Caco-2 (cell line): ENCODE data around the gene SCN8A. TPM values are rescaled to one million over a fixed set of nuclear protein-coding genes. Genes with fewer than 3 reads are reported as not detected.

Experiments used
- BruUV-seq: library from RNA; stranded (reverse); fragments of 400-500 nt; replicated peaks from 2 replicates; lab custom pipeline; 2021; lab: Mats Ljungman, UMichigan
- CTCF ChIA-PET: fragments of 300-600 bp; sonication (Branson Sonifier 250); formaldehyde crosslinking; loops from one replicate; lab custom pipeline; 2022; ENCODE audit warnings: antibody characterized with exemption; lab: Charles Lee
- POLR2A ChIA-PET: fragments of 300-600 bp; sonication (Branson Sonifier 250); formaldehyde crosslinking; loops from one replicate; lab custom pipeline; 2022; ENCODE audit warnings: antibody characterized with exemption; lab: Charles Lee
- DNase-seq, 2 experiments: peaks; one replicate each; pipeline versions ENCODE4 v3.0.0 to v3.0.0-alpha.2; 2020 to 2022
- H3K27me3 ChIP-seq: replicated peaks from 2 replicates; pipeline ENCODE4 v1.6.0; 2011; ENCODE audit warnings: low read length; ENCODE audit not compliant: control insufficient read depth, insufficient read depth
- H3K36me3 ChIP-seq: 2 replicates; pipeline ENCODE4 v1.5.1; 2011; ENCODE audit warnings: low read length; ENCODE audit not compliant: control insufficient read depth, insufficient read depth
- H3K4me1 ChIP-seq: fragments of 250-450 bp; sonication (Bioruptor Pico); 2 replicates; pipeline ENCODE4 v1.5.1; 2020; ENCODE audit warnings: mild to moderate bottlenecking
- H3K4me3 ChIP-seq: 2 replicates; pipeline ENCODE4 v1.5.1; 2011; ENCODE audit warnings: low read depth, mild to moderate bottlenecking, control low read depth, low read length
- H3K9me3 ChIP-seq: fragments of 250-450 bp; sonication (Bioruptor Pico); 2 replicates; pipeline ENCODE4 v1.5.1; 2020; ENCODE audit warnings: mild to moderate bottlenecking, moderate library complexity
- H3K27ac Mint-ChIP-seq: one replicate; pipeline ENCODE4 v1.8.0; 2022; ENCODE audit warnings: mixed read lengths; ENCODE audit not compliant: unreplicated experiment
- H3K27me3 Mint-ChIP-seq: one replicate; pipeline ENCODE4 v1.8.0; 2022; ENCODE audit warnings: mixed read lengths; ENCODE audit not compliant: insufficient read depth, unreplicated experiment
- H3K36me3 Mint-ChIP-seq: one replicate; pipeline ENCODE4 v1.8.0; 2022; ENCODE audit warnings: mild to moderate bottlenecking, mixed read lengths; ENCODE audit not compliant: insufficient read depth, unreplicated experiment
- H3K4me1 Mint-ChIP-seq: one replicate; pipeline ENCODE4 v1.8.0; 2022; ENCODE audit warnings: low read depth, mixed read lengths; ENCODE audit not compliant: unreplicated experiment
- H3K4me3 Mint-ChIP-seq: one replicate; pipeline ENCODE4 v1.8.0; 2022; ENCODE audit warnings: mild to moderate bottlenecking, moderate library complexity, mixed read lengths; ENCODE audit not compliant: unreplicated experiment
- H3K9me3 Mint-ChIP-seq: one replicate; pipeline ENCODE4 v1.8.0; 2022; ENCODE audit warnings: mixed read lengths; ENCODE audit not compliant: unreplicated experiment
- CTCF ChIP-seq, 2 experiments: fragments of 200-600 bp in 1 of 2; IDR thresholded peaks; 1 replicate in 1 of 2; 2 replicates in 1 of 2; pipeline versions ENCODE4 v1.5.1 to v1.8.0; 2011 to 2022; ENCODE audit warnings: antibody characterized with exemption in 1 of 2, control low read depth in 1 of 2, inconsistent platforms in 1 of 2, low read depth in 1 of 2, low read length in 1 of 2, mild to moderate bottlenecking in 1 of 2, moderate library complexity in 1 of 2; ENCODE audit not compliant: insufficient read depth in 1 of 2, severe bottlenecking in 1 of 2, unreplicated experiment in 1 of 2
- intact Hi-C: fragments of 100-400 bp; cut with micrococcal nuclease; formaldehyde crosslinking; loops from one replicate; pipeline ENCODE4 v1.10.0; 2022; ENCODE audit not compliant: unreplicated experiment
- total RNA-seq: library from RNA; stranded (reverse); gene quantifications from 2 replicates; pipeline ENCODE4 v1.2.3, GENCODE V29; 2022

Gene SCN8A
- total RNA-seq, 1 experiment from 2014 or later: 16.5 TPM

- ChIA-PET CTCF (interaction anchor here (1.5 kb wide), 1 partner anchor 257 kb away, joined by 3 read pairs; no protein-coding TSS in a partner anchor), POLR2A (no interaction called here)
- intact Hi-C loops: loop anchor here (1.0 to 5.0 kb wide), 4 partner anchors 51 to 257 kb away; no protein-coding TSS in a partner anchor
- no peaks in the 10 kb centered on the region for H3K27me3 ChIP-seq
- H3K4me1 ChIP-seq: 0 out of 2 replicates have a peak, but pooled peaks cover 4% of the 10 kb centered on the region
- H3K9me3 ChIP-seq: no peaks in the 10 kb centered on the region
- no peaks in the 10 kb centered on the region for H3K36me3 Mint-ChIP-seq
- H3K9me3 Mint-ChIP-seq: no peaks in the 10 kb centered on the region
- no peaks in the 10 kb centered on the region for H3K27me3 Mint-ChIP-seq
- H3K36me3 ChIP-seq: no peaks in the 10 kb centered on the region
- BruUV-seq: no TSS peak
- H3K27ac Mint-ChIP-seq: no peak overlapping the region
- DNase-seq: peak; percentile 64 to 77
- no peak overlapping the region for H3K4me3 Mint-ChIP-seq
- peaks cover 14% of the 10 kb centered on the region for H3K4me1 Mint-ChIP-seq
- TF ChIP-seq CTCF (IDR thresholded peaks at IDR 0.05; ENCODE audit: insufficient read depth in 1 of 2, low read depth in 1 of 2, low read length in 1 of 2, severe bottlenecking in 1 of 2, unreplicated experiment in 1 of 2): peak; percentile 86 to 94
- no peak overlapping the region for H3K4me3 ChIP-seq
These were observed 87.2 kb downstream of the SCN8A start for GRCh38 chr12:51678086-51678724.

- H3K4me1 Mint-ChIP-seq: peaks cover 37% of the 10 kb centered on the region
- no peaks in the 10 kb centered on the region for H3K9me3 ChIP-seq
- intact Hi-C loops: no loop called here
- no peaks in the 10 kb centered on the region for H3K27me3 Mint-ChIP-seq
- no peak overlapping the region for H3K4me3 Mint-ChIP-seq
- no peak overlapping the region for H3K27ac Mint-ChIP-seq
- no peaks in the 10 kb centered on the region for H3K36me3 Mint-ChIP-seq
- no peaks in the 10 kb centered on the region for H3K27me3 ChIP-seq
- H3K4me3 ChIP-seq: no peak overlapping the region
- POLR2A ChIA-PET: interaction anchor here (0.5 kb wide), 1 partner anchor 294 kb away, joined by 6 read pairs; no protein-coding TSS in a partner anchor
- H3K36me3 ChIP-seq: no peaks in the 10 kb centered on the region
- DNase-seq: no peak
- no peak for TF ChIP-seq CTCF (IDR thresholded peaks at IDR 0.05; ENCODE audit: insufficient read depth in 1 of 2, low read depth in 1 of 2, low read length in 1 of 2, severe bottlenecking in 1 of 2, unreplicated experiment in 1 of 2)
- CTCF ChIA-PET: no interaction called here
- no peaks in the 10 kb centered on the region for H3K9me3 Mint-ChIP-seq
- H3K4me1 ChIP-seq: peaks cover 33% of the 10 kb centered on the region
- no TSS peak for BruUV-seq
These were observed 91.9 kb downstream of the SCN8A start for GRCh38 chr12:51682981-51683380.

- Histone ChIP-seq H3K27me3 (no peaks in the 10 kb centered on the region), H3K9me3 (no peaks in the 10 kb centered on the region), H3K36me3 (no peaks in the 10 kb centered on the region), H3K4me3 (no peak overlapping the region), H3K4me1 (peaks cover 34% of the 10 kb centered on the region)
- ChIA-PET CTCF (no interaction called here), POLR2A (interaction anchor here (0.5 kb wide), 1 partner anchor 294 kb away, joined by 6 read pairs; no protein-coding TSS in a partner anchor)
- intact Hi-C loops: no loop called here
- BruUV-seq: no TSS peak
- no peaks in the 10 kb centered on the region for H3K27me3 Mint-ChIP-seq
- no peak for DNase-seq
- peak overlapping the region; percentile 5 for H3K27ac Mint-ChIP-seq
- H3K4me3 Mint-ChIP-seq: no peak overlapping the region
- TF ChIP-seq CTCF (IDR thresholded peaks at IDR 0.05; ENCODE audit: insufficient read depth in 1 of 2, low read depth in 1 of 2, low read length in 1 of 2, severe bottlenecking in 1 of 2, unreplicated experiment in 1 of 2): no peak
- H3K36me3 Mint-ChIP-seq: no peaks in the 10 kb centered on the region
- H3K9me3 Mint-ChIP-seq: no peaks in the 10 kb centered on the region
- peaks cover 46% of the 10 kb centered on the region for H3K4me1 Mint-ChIP-seq
These were observed 92.8 kb downstream of the SCN8A start for GRCh38 chr12:51683763-51684357.
